Measurements from ENCODE around the gene SNX6.
A peak's percentile ranks its signal among the peaks of the same experiment; 100 is the strongest.
"Not testable (repeated sequence)": the region's sequence is repeated elsewhere in the genome, so short reads cannot be mapped to it uniquely, and the experiment has no call there.

SNX6 gene

DNA sequence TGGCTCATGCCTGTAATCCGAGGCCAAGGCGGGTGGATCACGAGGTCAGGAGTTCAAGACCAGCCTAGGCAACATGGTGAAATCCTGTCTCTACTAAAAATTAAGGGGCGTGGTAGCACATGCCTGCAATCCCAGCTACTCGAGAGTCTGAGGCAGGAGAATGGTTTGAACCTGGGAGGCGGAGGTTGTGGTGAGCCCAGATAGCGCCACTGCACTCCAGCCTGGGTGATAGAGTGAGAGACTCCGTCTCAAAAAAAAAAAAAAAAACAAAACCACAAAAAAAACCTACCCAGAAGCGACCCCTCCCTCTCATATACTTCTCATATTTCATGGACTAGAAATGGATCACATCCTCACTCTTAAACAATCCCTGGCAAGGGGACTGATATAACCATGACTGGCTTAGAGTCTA lies 4.4 kb upstream of the SNX6 start:
- not testable (repeated sequence) for DNase-seq (ENCODE audit: low spot score)

DNA sequence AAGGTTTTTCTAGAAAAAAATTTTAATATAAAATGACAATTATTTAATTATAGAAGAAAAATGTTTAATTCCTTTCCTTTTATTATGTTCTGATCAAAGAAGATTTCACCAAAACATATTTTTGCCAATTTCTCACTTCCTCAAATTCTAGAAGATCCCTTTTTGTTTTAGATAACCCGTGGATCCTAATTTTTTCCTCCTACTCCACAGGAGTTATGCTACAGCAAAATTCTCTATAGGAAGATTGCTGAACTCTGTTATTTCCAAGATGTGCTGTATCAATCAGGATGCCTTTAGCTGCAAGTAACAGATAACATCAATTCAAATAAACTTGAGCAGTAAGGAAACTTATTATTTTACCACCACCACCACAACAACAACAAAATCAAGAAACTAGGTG lies 3.8 kb upstream of the SNX6 start:
- no peak for DNase-seq (ENCODE audit: low spot score)

DNA sequence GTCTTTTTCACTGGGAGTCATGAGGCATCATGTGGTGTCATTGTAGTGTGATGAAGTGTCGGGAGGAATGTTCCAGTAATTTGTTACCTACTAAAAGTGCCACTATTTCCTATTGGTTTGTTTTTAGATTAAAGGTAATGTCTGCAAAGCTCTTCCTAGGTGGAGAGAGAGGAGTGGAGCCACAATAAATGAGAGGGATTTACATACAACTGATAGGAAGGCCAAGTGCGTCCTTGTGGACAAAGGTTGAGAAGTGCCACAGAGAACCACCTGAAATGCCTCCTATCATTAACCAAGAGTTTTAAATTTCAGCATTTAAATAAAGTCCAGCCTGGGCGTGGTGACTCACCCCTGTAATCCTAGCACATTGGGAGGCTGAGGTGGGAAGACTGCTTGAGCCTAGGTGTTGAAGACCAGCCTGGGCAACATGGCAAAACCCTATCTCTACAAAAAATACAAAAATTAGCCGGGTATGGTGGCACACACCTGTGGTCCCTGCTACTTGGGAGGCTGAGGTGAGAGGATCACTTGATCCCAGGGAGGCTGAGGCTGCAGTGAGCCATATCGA lies 2.5 kb upstream of the SNX6 start:
- DNase-seq (ENCODE audit: low spot score): no peak

DNA sequence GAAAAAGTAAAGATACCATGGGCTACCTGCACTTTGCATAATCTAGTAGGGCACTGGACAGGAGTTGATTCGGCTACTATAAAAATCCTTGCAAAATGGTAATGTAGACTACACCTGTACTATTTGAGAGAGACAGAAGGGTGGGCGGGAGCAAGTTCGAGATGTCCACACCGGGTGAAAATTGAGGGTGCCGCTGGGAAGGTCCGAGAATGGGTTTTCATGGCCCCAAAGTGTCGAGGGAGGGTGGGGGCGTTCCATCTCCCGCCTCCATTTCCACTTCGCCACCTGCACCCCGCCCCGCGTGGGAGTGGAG lies 648 bp downstream of the SNX6 start:
- DNase-seq (ENCODE audit: low spot score): no peak

DNA sequence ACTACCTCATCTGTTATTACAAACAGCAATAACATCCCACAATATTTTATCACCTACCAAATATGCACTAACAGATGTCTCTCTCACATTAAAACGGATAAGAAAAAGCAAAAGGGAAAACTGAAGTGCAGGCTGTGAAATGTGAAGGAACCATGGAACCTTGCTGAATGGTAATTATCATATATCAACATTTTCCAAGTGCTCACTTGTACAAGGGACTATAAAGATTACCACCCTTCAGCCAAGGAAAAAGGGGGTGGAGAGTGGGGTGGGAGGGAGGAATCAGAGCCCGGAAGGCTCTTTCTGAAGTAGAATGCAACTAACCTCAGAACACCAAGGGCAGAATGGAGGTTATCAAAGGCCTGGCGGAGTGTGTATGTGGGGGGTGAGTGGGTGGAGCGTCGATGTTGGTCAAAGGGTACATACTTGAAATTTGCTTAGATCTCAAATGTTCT lies 1.2 kb downstream of the SNX6 start:
- no peak for DNase-seq (ENCODE audit: low spot score)

DNA sequence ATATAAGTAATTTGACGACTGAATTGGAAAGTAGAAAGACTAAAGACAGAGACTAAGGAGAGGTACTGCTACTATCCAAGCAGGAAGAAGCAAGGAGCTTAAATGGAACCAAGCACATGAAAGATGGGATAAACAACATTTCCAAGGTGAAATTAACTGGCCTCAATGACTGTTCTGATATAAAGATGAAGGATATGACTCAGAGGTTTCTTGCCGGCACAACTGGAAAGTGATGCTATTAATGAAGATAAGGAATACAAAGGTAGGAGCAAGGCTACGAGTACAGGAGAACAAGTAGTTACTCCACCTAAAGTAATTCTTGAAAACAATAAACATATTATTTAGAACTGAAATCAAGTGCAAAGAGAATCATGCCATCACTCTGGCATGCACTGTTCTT lies 6.4 kb downstream of the SNX6 start:
- DNase-seq (ENCODE audit: low spot score): peak; percentile 35

DNA sequence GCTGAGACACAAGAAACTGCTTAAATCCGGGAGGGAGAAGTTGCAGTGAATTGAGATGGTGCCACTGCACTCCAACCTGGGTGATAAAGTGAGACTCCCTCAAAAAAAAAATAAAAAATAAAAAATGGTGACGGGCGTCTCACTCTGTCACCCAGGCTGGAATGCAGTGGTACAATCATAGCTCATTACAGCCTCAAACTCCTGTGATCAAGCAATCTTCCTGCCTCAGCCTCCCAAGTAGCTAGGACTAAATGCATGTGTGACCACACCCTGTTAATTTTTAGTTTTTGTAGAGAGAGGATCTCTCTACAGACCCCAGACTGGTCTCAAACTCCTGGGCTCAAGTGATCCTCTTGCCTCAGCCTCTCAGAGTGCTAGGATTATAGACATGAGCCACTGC lies 9.1 kb downstream of the SNX6 start:
- no peak for DNase-seq (ENCODE audit: low spot score)

DNA sequence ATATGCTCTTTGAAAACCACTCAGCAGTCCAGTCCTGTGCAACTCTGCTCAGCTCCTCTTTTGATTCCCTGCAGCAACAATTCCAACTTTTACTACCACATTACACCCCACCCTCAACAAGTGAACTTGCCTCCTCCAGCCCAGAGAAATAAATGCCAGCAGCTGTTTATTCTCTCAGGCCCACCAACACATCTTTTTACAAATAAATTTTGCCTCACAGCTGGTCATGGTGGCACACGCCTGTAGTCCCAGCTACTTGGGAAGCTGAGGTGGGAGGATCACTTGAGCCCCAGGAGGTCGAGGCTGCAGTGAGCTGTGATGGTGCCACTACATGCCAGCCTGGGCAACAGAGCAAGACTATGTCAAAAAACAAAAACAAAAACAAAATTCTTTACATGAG lies 9.8 kb downstream of the SNX6 start:
- DNase-seq (ENCODE audit: low spot score): no peak

DNA sequence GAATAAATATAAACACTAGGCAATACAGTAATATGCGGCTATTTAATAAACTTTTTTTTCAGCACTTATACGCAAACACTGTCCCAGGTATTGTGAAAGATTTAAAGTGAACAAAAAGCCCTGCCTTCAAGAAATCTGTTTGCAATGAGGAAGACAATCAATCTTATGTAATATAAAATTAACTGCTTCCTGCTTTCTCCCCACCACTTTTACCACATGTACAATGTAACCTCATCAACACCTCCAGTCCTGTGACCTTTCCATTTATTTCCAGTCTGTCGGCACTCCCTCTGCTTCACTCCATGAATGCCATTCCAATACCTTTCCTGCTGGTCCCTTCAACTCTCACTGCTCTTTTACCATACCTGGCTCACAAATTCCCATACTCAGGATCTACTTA lies 10.5 kb downstream of the SNX6 start:
- no peak for DNase-seq (ENCODE audit: low spot score)

DNA sequence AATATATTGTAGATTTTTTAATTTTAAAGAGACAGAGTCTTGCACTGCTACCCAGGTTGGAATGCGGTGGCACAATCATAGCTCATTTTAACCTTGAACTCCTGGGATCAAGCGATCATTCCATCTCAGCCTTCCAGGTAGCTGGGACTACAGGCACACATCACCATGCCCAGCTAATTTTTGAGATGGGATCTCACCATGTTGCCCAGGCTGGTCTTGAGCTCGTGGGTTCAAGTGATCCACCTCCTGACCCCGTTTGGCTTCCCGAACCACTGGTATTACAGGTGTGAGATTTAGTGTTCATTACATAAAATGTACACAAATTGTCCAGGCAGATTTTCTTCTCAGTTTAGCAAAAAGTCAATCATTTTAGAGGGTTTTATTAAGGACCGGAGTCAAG lies 13.6 kb downstream of the SNX6 start:
- DNase-seq (ENCODE audit: low spot score): no peak

DNA sequence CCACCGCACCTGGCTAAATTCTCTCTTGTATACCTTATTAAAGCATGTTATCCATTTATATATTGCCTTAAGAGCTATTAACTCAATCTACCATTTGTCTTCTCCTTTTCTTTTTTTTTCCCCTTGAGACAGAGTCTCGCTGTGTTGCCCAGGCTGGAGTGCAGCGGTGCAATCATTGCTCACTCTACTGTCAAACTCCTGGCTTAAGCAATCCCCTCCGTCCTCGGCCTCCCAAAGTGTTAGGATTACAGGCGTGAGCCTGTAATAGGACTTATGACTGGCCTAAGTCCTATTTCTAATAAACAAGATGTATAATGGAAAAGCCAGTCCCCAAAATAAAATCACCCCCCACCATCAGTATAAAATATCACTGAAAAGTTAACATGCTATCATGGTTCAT lies 14.4 kb downstream of the SNX6 start:
- DNase-seq (ENCODE audit: low spot score): no peak

DNA sequence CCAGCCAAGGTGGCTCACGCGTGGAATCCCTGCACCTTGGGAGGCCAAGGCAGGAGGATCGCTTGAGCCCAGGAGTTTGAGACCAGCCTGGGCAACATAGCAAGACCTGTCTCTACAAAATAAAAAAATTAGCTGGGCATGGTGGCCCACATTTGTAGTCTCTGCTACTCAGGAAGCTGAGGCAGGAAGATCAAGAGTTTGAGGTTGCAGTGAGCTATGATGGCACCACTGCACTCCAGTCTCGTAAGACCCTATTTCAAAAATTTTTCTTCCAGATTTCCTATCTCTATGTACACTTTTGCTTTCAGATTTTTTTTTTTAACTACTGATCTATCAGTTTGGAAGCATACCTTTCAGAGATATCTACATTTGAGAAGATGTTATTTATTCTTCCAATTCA lies 15.3 kb downstream of the SNX6 start:
- no peak for DNase-seq (ENCODE audit: low spot score)

DNA sequence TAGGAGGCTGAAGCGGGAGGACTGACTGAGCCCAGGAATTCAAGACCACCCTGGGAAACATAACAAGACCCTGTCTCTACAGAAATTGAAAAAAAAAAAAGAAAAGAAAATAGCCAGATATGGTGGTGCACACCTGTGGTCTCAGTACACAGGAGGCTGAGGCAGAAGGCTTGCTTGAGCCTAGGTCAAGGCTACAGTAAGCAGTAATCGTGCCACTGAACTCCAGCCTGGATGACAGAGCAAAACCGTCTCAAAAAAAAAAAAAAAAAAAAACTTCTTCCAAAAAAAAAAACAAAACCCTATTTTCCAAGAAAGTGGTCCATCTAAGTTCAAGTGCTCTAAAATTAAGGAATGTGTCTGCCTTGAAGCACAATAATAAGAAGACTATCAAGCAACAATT lies 19.8 kb downstream of the SNX6 start:
- no peak for DNase-seq (ENCODE audit: low spot score)

DNA sequence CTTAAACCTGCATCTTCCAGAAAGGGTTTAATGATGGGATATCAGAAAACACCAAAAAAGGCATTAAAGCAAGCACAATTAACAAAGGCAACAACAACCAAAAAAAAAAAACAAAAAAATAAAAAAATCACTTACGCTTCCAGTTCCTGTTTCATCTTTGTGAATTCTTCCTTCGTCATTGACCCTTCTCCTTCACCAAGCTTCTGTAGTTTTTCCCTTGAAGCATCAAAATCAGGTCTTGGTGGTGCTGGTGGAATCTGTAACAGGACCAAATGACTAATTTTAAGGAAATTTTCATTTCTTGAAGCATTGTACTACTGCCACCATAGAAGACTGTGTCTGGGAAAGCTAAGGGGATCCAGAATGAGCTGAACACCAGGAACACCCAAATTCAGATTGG lies 24.5 kb downstream of the SNX6 start:
- no peak for DNase-seq (ENCODE audit: low spot score)

DNA sequence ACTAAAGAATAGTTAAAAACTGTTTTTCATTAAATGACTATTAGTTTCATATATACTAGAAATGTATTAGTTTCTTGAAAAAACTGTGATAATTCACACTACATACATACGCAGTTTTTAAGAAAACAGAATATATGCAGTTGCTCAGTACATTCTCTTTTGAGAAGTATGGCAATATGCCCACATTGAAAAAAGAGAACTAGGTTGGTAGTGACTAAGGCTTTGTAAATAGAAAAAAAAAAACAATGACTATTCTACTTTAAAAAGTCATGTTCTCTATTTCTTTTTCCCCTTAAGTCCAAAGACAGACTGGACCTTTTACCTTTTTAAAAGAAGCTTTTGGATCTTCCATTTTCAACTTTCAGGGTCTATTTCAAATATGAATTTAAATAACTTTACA lies 25.0 kb downstream of the SNX6 start:
- no peak for DNase-seq (ENCODE audit: low spot score)

DNA sequence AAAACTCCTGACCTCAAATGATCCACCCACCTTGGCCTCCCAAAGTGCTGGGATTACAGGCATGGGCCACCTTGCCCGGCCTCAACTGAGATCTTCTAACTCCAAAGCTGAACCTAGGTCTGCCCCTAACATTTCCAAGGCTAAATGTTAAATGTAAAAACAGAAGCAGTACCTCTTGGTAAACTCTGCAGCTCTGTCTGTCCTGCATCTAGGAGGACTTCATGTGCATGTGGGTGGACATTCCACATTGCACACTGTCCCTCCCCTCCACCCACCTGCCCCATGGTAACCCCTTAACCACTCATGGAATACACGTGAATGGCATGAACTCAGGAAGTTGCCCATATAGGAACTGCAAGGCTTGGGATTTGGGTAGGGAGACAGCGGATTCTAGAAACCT lies 33.1 kb downstream of the SNX6 start:
- no peak for DNase-seq (ENCODE audit: low spot score)

DNA sequence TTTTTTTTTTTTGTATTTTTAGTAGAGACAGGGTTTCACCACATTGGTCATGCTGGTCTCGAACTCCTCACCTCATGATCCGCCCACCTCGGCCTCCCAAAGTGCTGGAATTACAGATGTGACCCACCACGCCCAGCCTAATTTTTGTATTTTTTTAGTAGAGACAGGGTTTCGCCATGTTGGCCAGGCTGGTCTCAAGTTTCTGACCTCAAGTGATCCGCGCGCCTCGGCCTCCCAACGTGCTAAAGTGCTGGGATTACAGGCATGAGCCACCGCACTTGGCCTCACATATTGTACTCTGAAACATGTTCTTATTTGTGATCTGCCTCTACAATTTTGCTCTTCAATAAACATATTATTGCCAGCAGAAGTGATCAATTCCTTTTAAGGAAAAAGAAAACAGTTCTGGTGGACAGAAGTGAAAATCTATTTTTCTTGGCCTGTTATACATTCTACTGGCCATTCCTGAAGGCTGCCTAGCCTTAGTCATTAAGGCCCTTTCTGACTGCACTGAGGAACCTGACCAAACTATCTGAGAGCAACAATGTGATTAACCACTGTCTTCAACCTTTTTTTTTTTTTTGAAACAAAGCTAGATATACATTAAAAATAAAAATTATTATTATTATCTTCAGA lies 36.1 kb downstream of the SNX6 start:
- DNase-seq (ENCODE audit: low spot score): no peak

DNA sequence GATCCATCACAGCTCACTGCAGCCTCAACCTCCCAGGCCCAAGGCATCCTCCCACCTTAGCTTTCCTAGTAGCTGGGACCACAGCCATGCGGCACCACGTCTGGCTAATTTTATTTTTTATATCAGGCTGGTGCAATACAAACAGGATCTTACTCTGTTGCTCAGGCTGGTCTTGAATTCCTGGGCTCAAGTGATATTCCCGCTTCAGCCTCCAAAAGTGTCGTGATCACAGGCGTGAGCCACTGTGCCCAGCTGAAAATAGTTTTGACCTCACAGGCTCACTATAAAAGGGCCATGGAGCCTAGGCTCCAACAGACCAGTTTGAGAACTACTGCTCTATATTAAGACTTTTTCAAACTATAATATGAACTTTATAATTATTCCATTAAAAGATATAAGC lies 37.3 kb downstream of the SNX6 start:
- no peak for DNase-seq (ENCODE audit: low spot score)

DNA sequence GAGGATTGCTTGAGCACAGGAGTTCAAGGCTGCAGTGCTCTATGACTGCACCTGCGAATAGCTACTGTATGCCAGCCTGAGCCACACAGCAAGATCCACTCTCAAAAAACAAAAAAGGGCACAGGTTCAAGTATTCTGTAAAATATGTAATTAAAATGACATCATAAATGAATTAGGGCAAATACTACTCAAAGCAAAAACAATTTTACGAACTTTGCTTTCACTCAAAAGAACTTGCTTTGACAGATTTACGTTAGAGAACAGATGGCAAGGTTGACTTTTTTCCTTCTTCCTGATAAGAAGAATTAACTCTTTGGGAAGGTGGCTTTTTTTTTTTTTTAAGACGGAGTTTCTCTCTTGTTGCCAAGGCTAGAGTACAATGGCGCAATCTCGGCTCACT lies 46.4 kb downstream of the SNX6 start:
- DNase-seq (ENCODE audit: low spot score): no peak

DNA sequence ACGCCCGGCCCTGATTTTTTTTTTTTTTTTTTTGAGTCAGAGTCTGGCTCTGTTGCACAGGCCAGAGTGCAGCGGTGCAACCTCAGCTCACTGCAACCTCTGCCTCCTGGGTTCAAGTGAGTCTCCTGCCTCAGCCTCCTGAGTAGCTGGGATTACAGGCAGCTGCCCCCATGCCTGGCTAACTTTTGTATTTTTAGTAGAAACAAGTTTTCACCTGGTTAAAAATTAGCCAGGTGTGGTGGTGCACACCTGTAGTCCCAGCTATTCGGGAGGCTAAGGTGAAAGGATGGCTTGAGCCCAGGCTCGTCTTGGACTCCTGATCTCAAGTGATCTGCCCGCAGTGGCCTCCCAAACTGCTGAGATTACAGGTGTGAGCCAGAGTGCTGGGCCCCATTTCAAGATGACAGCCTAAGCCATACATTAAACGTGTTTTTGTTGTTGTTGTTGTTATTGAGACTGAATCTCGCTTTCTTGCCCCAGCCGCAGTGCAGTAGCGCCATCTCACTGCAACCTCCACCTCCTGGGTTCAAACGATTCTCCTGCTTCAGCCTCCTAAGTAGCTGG lies 47.7 kb downstream of the SNX6 start:
- DNase-seq (ENCODE audit: low spot score): no peak

DNA sequence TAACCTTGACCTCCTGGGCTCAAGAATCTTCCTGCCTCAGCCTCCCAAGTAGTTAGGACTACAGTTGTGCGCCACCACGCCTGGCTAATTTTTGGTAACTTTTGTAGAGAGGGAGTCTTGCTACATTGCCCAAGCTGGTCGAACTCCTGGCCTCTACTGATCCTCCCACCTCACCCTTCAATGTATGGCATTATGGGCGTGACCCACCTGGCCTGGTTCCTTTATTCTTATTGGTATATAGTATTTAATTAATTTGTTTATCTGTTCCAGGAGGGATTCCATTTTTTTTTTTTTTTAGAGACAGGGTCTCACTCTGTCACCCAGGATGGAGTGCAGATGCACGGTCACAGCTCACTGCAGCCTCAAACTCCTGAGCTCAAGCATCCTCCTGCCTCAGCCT lies 49.6 kb downstream of the SNX6 start:
- DNase-seq (ENCODE audit: low spot score): no peak

DNA sequence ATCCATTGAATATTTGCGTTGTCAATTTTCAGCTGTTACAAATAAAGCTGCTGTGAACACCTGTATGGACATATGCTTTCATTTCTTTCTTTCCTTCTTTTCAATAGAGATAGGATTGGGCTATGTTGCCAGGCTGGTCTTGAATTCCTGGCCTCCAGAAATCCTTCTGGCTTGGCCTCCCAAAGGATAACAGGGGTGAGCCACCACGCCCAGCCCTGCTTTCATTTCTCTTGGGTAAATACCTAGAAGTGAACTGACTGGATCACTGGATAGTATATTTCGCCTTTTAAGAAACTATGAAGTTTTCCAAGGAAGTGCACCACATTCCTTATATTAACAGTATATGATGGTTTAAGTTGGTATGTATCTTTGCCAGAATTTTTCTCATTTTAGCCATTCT lies 58.2 kb downstream of the SNX6 start:
- DNase-seq (ENCODE audit: low spot score): no peak

DNA sequence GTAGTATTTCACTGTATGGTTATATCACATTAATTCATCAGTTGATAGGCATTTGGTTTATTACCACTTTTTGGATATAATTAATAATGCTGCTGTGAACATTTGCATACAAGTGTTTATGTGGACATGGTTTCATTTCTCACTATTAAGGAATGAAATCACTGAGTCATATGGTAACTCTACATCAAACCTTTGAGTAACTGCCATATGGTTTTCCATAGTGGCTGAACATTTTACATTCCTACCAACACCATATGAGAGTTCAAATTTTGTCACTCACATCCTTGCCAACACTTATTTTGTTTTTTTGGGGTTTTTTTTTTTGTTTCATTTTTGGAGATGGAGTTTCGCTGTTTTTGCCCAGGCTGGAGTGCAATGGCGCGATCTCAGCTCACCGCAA lies 60.2 kb downstream of the SNX6 start:
- no peak for DNase-seq (ENCODE audit: low spot score)

DNA sequence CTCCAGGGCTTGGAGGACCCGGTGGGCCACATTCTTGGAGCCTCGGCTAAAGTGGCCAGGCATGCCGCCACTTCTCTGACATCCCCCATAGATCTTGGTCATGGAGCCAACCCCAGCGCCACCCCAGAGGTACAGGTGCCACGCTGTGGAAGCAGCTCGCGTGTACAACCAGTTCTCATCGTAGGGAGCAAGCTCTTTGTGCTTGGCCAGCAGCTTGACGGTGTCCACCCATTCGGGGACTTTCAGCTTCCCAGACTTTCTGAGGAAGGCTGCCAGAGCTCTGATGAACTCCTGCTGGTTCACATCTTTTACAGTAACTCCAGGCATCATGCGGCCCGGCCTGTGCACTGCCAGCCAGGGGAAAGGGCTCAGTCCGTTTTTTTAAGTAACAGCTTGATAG lies 61.1 kb downstream of the SNX6 start:
- DNase-seq (ENCODE audit: low spot score): no peak

Data from globus pallidus (tissue), 1 donor.